Body of pancreas (tissue), 4 donors: ENCODE data around the gene BCKDK.

Experiments used
- CTCF ChIP-seq, 7 experiments: fragments of 450-650 bp in 4 of 7; fragments of 200-600 bp in 3 of 7; sonication (generic) in 3 of 7; IDR thresholded peaks; one replicate each; pipeline ENCODE4 v1.5.1; 2016 to 2019; ENCODE audit warnings: antibody characterized with exemption in 7 of 7
- POLR2A ChIP-seq, 3 donors: fragments of 450-650 bp; IDR thresholded peaks; one replicate each; pipeline ENCODE4 v1.6.1; 2016; ENCODE audit warnings: antibody characterized with exemption in 3 of 3, mild to moderate bottlenecking in 2 of 3

GRCh38 chr16:31090540-31090939, 17.6 kb upstream of the BCKDK start:
- TF ChIP-seq POLR2A (IDR thresholded peaks at IDR 0.05) (no peak), CTCF (IDR thresholded peaks at IDR 0.05) (no peak)
